GM12864 (cell line): ENCODE data around the gene CSF2RB.

Experiments
- DNase-seq: peaks from one replicate; pipeline ENCODE4 v3.0.0-alpha.2; 2011; ENCODE audit warnings: low read depth
- H3K4me3 ChIP-seq: 2 replicates; pipeline ENCODE4 v1.5.1; 2011; ENCODE audit warnings: mild to moderate bottlenecking, low read depth, low read length, control low read depth
- CTCF ChIP-seq: IDR thresholded peaks from 2 replicates; pipeline ENCODE4 v1.5.1; 2011; ENCODE audit warnings: low read depth, mild to moderate bottlenecking, moderate library complexity, low read length, control low read depth, inconsistent platforms; ENCODE audit errors: missing control alignments

CSF2RB gene

GRCh38 chr22:36875741-36876140, 37.7 kb upstream of the CSF2RB start:
- no peak for DNase-seq

GRCh38 chr22:36879775-36880174, 33.7 kb upstream of the CSF2RB start:
- DNase-seq: no peak
- TF ChIP-seq CTCF: no peak
- H3K4me3 ChIP-seq: no peak overlapping the region

More at GRCh38 chr22:36875741-36876140, 37.7 kb upstream of the CSF2RB start:
- TF ChIP-seq CTCF: no peak
- H3K4me3 ChIP-seq: no peak overlapping the region

GRCh38 chr22:36881504-36882245, 31.8 kb upstream of the CSF2RB start:
- no peak overlapping the region for H3K4me3 ChIP-seq
- no peak for TF ChIP-seq CTCF
- DNase-seq: no peak

GRCh38 chr22:36884349-36885158, 28.9 kb upstream of the CSF2RB start:
- no peak for DNase-seq
- H3K4me3 ChIP-seq: no peak overlapping the region
- TF ChIP-seq CTCF: no peak

GRCh38 chr22:36885474-36885873, 28.0 kb upstream of the CSF2RB start:
- H3K4me3 ChIP-seq: no peak overlapping the region
- no peak for TF ChIP-seq CTCF

GRCh38 chr22:36886016-36886415, 27.4 kb upstream of the CSF2RB start:
- no peak for TF ChIP-seq CTCF
- no peak overlapping the region for H3K4me3 ChIP-seq
- DNase-seq: no peak

More at GRCh38 chr22:36885474-36885873, 28.0 kb upstream of the CSF2RB start:
- DNase-seq: no peak
